Natural killer cell (primary cell): ENCODE data around the gene SH3TC1. TPM values are rescaled to one million over a fixed set of nuclear protein-coding genes. Genes with fewer than 3 reads are reported as not detected.

ENCODE experiments used
- ATAC-seq, 3 donors: fragments of 150-1000 bp in 2 of 3; fragments of 200-7000 bp in 1 of 3; cut with Tn5 transposase; 1 replicate in 1 of 3; 2 replicates in 2 of 3; pipeline ENCODE4 v1.10.0; 2021; ENCODE audit warnings: mild to moderate bottlenecking in 2 of 3, moderate library complexity in 2 of 3
- DNase-seq, 2 donors: peaks; one replicate each; pipeline versions ENCODE4 v3.0.0 to v3.0.0-alpha.2; 2013 to 2021; ENCODE audit warnings: mixed read lengths in 1 of 2
- H3K27ac ChIP-seq: one replicate; pipeline ENCODE4 v1.5.1; 2013; ENCODE audit warnings: mild to moderate bottlenecking, low read length
- H3K27me3 ChIP-seq: one replicate; pipeline ENCODE4 v1.6.1; 2013; ENCODE audit warnings: low read length; ENCODE audit not compliant: control insufficient read depth, insufficient read depth
- H3K36me3 ChIP-seq: one replicate; pipeline ENCODE4 v1.6.1; 2013; ENCODE audit warnings: low read length; ENCODE audit not compliant: control insufficient read depth, insufficient read depth
- H3K4me1 ChIP-seq: one replicate; pipeline ENCODE4 v1.6.1; 2013; ENCODE audit warnings: low read length; ENCODE audit not compliant: control insufficient read depth, insufficient read depth
- H3K4me3 ChIP-seq: one replicate; pipeline ENCODE4 v1.5.1; 2013; ENCODE audit warnings: low read length
- H3K9me3 ChIP-seq: one replicate; pipeline ENCODE4 v1.6.1; 2013; ENCODE audit warnings: low read length; ENCODE audit not compliant: control insufficient read depth, insufficient read depth
- H3K27ac Mint-ChIP-seq, 2 donors: one replicate each; pipeline ENCODE4 v1.8.0; 2022; ENCODE audit warnings: mild to moderate bottlenecking in 2 of 2, mixed read lengths in 2 of 2, moderate library complexity in 1 of 2
- H3K27me3 Mint-ChIP-seq, 2 donors: one replicate each; pipeline ENCODE4 v1.8.0; 2022; ENCODE audit warnings: low read depth in 2 of 2, mixed read lengths in 2 of 2
- H3K36me3 Mint-ChIP-seq: one replicate; pipeline ENCODE4 v1.8.0; 2022; ENCODE audit warnings: mixed read lengths
- H3K4me1 Mint-ChIP-seq, 2 donors: one replicate each; pipeline ENCODE4 v1.8.0; 2022; ENCODE audit warnings: mixed read lengths in 2 of 2
- H3K4me3 Mint-ChIP-seq: one replicate; pipeline ENCODE4 v1.8.0; 2022; ENCODE audit warnings: mild to moderate bottlenecking, moderate library complexity, mixed read lengths
- H3K9me3 Mint-ChIP-seq, 2 donors: one replicate each; pipeline ENCODE4 v1.8.0; 2022; ENCODE audit warnings: mixed read lengths in 2 of 2
- WGBS: methylation state at CpG from one replicate; pipeline ENCODE4 v1.1.7; 2013; ENCODE audit warnings: missing lambda C conversion rate; ENCODE audit not compliant: insufficient coverage; 5-methylcytosine and 5-hydroxymethylcytosine counted together
- intact Hi-C: fragments of 100-400 bp; cut with micrococcal nuclease; formaldehyde crosslinking; loops from one replicate; pipeline ENCODE4 v1.14.2; 2022
- total RNA-seq, 4 donors: library from RNA; stranded (reverse); fragments of 120-200 nt in 1 of 4; gene quantifications; one replicate each; pipeline versions ENCODE4 v1.2.3 to v1.2.4, GENCODE V29; 2013 to 2022
- TF ChIP-seq, protein P1 (sequence below): fragments of 200-600 bp; IDR thresholded peaks from one replicate; pipeline ENCODE4 v1.8.0; 2022; ENCODE audit warnings: antibody characterized with exemption

The SH3TC1 gene
- total RNA-seq, 3 donors from 2014 or later (not counting 1 experiment from before 2014, with no cell fraction given): 50.1 to 61.7 (median 54.9) TPM

DNA sequence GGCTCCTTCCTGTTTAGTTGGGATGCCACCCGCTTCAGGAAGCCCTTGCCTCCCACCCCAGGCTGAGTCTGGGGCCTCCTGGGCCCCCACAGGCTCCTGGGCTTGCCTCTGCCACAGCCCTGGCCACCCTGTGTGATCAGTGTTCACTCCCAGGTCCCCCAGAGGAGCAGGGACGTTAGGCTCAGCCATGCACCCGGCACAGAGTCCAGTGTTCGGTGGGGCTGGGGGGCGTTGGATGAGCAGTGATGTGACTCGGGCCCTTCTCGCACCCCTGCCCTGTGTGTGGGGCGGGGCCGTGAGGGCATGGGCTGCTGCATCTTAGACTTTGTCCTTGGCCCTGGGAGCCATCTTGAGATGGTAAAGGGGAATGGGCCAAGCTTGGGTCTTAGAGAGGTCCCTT, 40.6 kb downstream of the SH3TC1 start:
- DNase-seq: no peak

DNA sequence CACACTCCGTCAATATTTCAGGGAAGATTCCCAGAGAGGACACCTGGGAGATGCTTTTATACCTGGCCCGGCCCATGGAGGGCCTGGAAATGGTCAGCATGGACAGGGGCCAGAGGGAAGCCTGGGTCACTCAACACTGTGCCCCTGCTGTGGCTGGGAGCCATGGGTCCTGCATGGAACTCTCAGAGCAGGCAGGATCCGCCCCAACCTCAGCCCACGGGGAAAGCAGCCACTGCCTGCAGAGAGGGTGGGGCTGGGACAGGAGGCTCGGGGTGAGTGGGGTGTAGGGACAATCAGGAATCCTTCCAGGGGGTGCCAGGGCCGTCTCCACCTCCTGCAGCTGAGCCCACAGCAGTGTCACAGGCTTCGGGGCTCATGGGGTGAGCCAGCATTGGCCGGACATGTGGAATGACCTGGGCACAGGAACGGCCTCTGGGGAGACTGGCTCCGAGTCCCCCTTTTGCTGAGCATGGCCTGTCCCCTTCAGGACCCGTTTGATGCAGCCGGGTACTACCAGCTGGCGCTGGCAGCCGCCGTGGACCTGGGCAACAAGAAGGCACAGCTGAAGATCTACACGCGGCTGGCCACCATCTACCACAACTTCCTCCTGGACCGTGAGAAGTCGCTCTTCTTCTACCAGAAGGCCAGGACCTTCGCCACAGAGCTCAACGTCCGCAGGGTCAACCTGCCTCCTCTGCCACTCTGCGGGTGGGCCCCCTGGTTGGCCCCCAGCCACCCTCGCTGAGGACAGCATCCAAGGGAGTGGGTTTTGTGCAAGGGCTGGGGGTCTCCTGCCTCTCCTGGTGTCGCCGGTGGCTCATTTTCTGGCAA, 41.3 kb downstream of the SH3TC1 start:
- H3K4me1 ChIP-seq: peaks cover 10% of the 10 kb centered on the region
- H3K36me3 ChIP-seq: peaks cover 11% of the 10 kb centered on the region
- Mint-ChIP-seq H3K4me1 (no peaks in the 10 kb centered on the region), H3K27ac (no peak overlapping the region), H3K4me3 (no peak overlapping the region), H3K36me3 (no peaks in the 10 kb centered on the region), H3K9me3 (no peaks in the 10 kb centered on the region), H3K27me3 (no peaks in the 10 kb centered on the region)
- intact Hi-C loops: no loop called here
- no peak overlapping the region for H3K4me3 ChIP-seq
- no peak overlapping the region for H3K27ac ChIP-seq
- WGBS: 55% methylated on average over 26 of the region's 26 CpGs
- TF ChIP-seq, protein P1, sequence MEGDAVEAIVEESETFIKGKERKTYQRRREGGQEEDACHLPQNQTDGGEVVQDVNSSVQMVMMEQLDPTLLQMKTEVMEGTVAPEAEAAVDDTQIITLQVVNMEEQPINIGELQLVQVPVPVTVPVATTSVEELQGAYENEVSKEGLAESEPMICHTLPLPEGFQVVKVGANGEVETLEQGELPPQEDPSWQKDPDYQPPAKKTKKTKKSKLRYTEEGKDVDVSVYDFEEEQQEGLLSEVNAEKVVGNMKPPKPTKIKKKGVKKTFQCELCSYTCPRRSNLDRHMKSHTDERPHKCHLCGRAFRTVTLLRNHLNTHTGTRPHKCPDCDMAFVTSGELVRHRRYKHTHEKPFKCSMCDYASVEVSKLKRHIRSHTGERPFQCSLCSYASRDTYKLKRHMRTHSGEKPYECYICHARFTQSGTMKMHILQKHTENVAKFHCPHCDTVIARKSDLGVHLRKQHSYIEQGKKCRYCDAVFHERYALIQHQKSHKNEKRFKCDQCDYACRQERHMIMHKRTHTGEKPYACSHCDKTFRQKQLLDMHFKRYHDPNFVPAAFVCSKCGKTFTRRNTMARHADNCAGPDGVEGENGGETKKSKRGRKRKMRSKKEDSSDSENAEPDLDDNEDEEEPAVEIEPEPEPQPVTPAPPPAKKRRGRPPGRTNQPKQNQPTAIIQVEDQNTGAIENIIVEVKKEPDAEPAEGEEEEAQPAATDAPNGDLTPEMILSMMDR: no peak
- H3K27me3 ChIP-seq: no peaks in the 10 kb centered on the region
- no peaks in the 10 kb centered on the region for H3K9me3 ChIP-seq
- ATAC-seq (peak in 1 of 3 donors; percentile 36), DNase-seq (no peak)

More for the DNA sequence above, 40.6 kb downstream of the SH3TC1 start:
- Mint-ChIP-seq H3K27me3 (no peaks in the 10 kb centered on the region), H3K9me3 (no peaks in the 10 kb centered on the region), H3K36me3 (no peaks in the 10 kb centered on the region), H3K4me1 (no peaks in the 10 kb centered on the region), H3K27ac (no peak overlapping the region), H3K4me3 (no peak overlapping the region)
- ATAC-seq: no peak
- Histone ChIP-seq H3K4me3 (no peak overlapping the region), H3K9me3 (no peaks in the 10 kb centered on the region), H3K4me1 (peaks cover 10% of the 10 kb centered on the region), H3K27me3 (no peaks in the 10 kb centered on the region), H3K36me3 (peaks cover 11% of the 10 kb centered on the region), H3K27ac (no peak overlapping the region)
- TF ChIP-seq, protein P1: no peak
- WGBS: 91% methylated on average over 9 of the region's 9 CpGs
- intact Hi-C loops: no loop called here

DNA sequence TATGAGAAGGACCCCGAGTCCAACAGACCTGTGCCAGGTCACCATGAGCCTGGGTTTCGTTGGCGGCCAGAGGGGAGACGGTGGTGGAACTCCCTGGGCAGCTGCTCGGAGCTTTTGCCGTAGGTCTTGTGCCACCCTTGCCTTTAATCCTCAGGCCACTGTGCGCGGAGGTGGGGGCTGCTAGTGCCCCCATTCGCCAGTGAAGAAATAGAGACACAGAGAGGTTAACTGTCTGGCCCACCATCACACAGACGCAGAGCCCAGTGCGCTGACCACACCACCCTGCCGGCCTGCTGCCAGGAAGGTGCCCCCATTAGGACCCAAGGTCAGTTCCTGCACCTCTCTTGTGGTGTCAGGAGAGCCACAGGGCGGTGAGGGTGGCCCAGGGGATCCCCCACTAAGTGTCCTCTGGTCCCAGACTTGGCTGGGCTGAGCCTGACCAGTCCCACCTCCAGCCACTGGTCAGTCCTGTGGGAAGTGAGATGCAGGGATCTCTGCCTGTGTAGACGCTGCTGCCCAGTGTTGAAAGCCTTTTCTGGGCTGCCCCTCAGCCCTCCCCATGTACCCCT, 42.2 kb downstream of the SH3TC1 start:
- Histone ChIP-seq H3K27ac (no peak overlapping the region), H3K36me3 (peaks cover 8% of the 10 kb centered on the region), H3K27me3 (no peaks in the 10 kb centered on the region), H3K9me3 (no peaks in the 10 kb centered on the region), H3K4me3 (no peak overlapping the region), H3K4me1 (peaks cover 10% of the 10 kb centered on the region)
- DNase-seq (no peak), ATAC-seq (no peak)
- no peaks in the 10 kb centered on the region for H3K27me3 Mint-ChIP-seq
- no peak overlapping the region for H3K4me3 Mint-ChIP-seq
- TF ChIP-seq, protein P1: no peak
- intact Hi-C loops: no loop called here
- H3K9me3 Mint-ChIP-seq: no peaks in the 10 kb centered on the region
- WGBS: 91% methylated on average over 14 of the region's 14 CpGs
- no peak overlapping the region for H3K27ac Mint-ChIP-seq
- H3K36me3 Mint-ChIP-seq: no peaks in the 10 kb centered on the region
- no peaks in the 10 kb centered on the region for H3K4me1 Mint-ChIP-seq
